H1 (cell line): ENCODE measurements around the gene NOTCH4. TPM values are rescaled to one million over a fixed set of nuclear protein-coding genes. Genes with fewer than 3 reads are reported as not detected.

Source experiments
- CTCF ChIA-PET: fragments of 300-600 bp; sonication (Branson Sonifier 250); formaldehyde crosslinking; loops from one replicate; lab custom pipeline; 2021; ENCODE audit not compliant: partially characterized antibody; lab: Charles Lee
- POLR2A ChIA-PET: fragments of 300-600 bp; sonication (Branson Sonifier 250); formaldehyde crosslinking; loops from one replicate; lab custom pipeline; 2021; ENCODE audit warnings: inconsistent platforms; ENCODE audit not compliant: partially characterized antibody; lab: Charles Lee
- DNase-seq, 2 experiments: peaks; one replicate each; pipeline versions ENCODE4 v3.0.0 to v3.0.0-alpha.2; 2010 to 2022; ENCODE audit warnings: low spot score in 2 of 2, low read depth in 1 of 2, mixed read lengths in 1 of 2
- FAIRE-seq: peaks from 2 replicates; lab custom pipeline; 2011; peaks lifted over from hg19 to GRCh38; lab: Jason Lieb, UNC
- H2AFZ ChIP-seq: 2 replicates; pipeline ENCODE4 v1.8.1; 2012; ENCODE audit warnings: low read length, inconsistent platforms
- H2AK5ac ChIP-seq: 2 replicates; pipeline ENCODE4 v1.6.1; 2013; ENCODE audit warnings: low read depth, low read length
- H2BK120ac ChIP-seq: replicated peaks from 2 replicates; pipeline ENCODE3; 2013; ENCODE audit warnings: low read depth, low read length, inconsistent platforms
- H2BK12ac ChIP-seq: 2 replicates; pipeline ENCODE4 v1.6.1; 2013; ENCODE audit warnings: low read depth, low read length
- H2BK15ac ChIP-seq: 2 replicates; pipeline ENCODE4 v1.6.1; 2013; ENCODE audit warnings: low read length
- H2BK20ac ChIP-seq: 2 replicates; pipeline ENCODE4 v1.6.1; 2013; ENCODE audit warnings: low read length
- H2BK5ac ChIP-seq: 2 replicates; pipeline ENCODE4 v1.6.1; 2013; ENCODE audit warnings: low read depth, low read length
- H3K14ac ChIP-seq: 2 replicates; pipeline ENCODE4 v1.6.1; 2013; ENCODE audit warnings: inconsistent platforms; ENCODE audit not compliant: insufficient read length
- H3K18ac ChIP-seq: 2 replicates; pipeline ENCODE4 v1.6.1; 2013; ENCODE audit warnings: low read length; ENCODE audit errors: extremely low read depth
- H3K23ac ChIP-seq: 2 replicates; pipeline ENCODE4 v1.6.1; 2013; ENCODE audit warnings: inconsistent platforms; ENCODE audit not compliant: insufficient read length
- H3K23me2 ChIP-seq: 2 replicates; pipeline ENCODE4 v1.6.1; 2013; ENCODE audit warnings: low read depth, low read length
- H3K27ac ChIP-seq: 2 replicates; pipeline ENCODE4 v1.6.1; 2011; ENCODE audit warnings: low read depth, low read length, inconsistent platforms
- H3K27me3 ChIP-seq, 4 experiments: replicated peaks in 1 of 4; 1 replicate in 1 of 4; 2 replicates in 3 of 4; pipeline versions ENCODE4 v1.6.1 to v1.8.1; 2011 to 2013; ENCODE audit warnings: low read length in 3 of 4, mild to moderate bottlenecking in 3 of 4, inconsistent platforms in 2 of 4, mixed read lengths in 2 of 4, moderate library complexity in 1 of 4; ENCODE audit not compliant: control insufficient read depth in 3 of 4, insufficient read depth in 3 of 4; ENCODE audit errors: extremely low read depth in 1 of 4
- H3K36me3 ChIP-seq, 4 experiments: 2 replicates each; pipeline versions ENCODE4 v1.6.1 to v1.8.1; 2011 to 2013; ENCODE audit warnings: mild to moderate bottlenecking in 4 of 4, low read length in 3 of 4, moderate library complexity in 2 of 4, control low read depth in 1 of 4, inconsistent platforms in 1 of 4; ENCODE audit not compliant: insufficient read depth in 4 of 4, control insufficient read depth in 2 of 4
- H3K4ac ChIP-seq: replicated peaks from 2 replicates; pipeline ENCODE3; 2013; ENCODE audit warnings: low read length, low read depth, mixed read lengths, inconsistent platforms; ENCODE audit not compliant: insufficient read length
- H3K4me1 ChIP-seq, 4 experiments: replicated peaks in 1 of 4; 1 replicate in 1 of 4; 2 replicates in 3 of 4; pipeline versions ENCODE4 v1.6.1 to v1.8.1; 2011 to 2013; ENCODE audit warnings: low read length in 3 of 4, inconsistent platforms in 2 of 4, mixed read lengths in 1 of 4; ENCODE audit not compliant: insufficient read depth in 4 of 4, control insufficient read depth in 3 of 4
- H3K4me2 ChIP-seq, 2 experiments: 2 replicates each; pipeline versions ENCODE4 v1.6.1 to v1.8.1; 2011 to 2013; ENCODE audit warnings: low read depth in 2 of 2, low read length in 2 of 2, control low read depth in 1 of 2, inconsistent platforms in 1 of 2, mild to moderate bottlenecking in 1 of 2; ENCODE audit not compliant: insufficient read depth in 1 of 2
- H3K4me3 ChIP-seq, 4 experiments: fragments of 200-600, 300-600 bp in 1 of 4; sonication (generic), shearing (Covaris generic), sonication (Bioruptor Twin) in 1 of 4; 2 replicates each; pipeline versions ENCODE4 v1.5.1 to v1.8.1; 2011 to 2016; ENCODE audit warnings: low read length in 4 of 4, low read depth in 3 of 4, control low read depth in 2 of 4, inconsistent platforms in 2 of 4, mild to moderate bottlenecking in 2 of 4, mixed read lengths in 1 of 4, moderate library complexity in 1 of 4; ENCODE audit not compliant: insufficient read depth in 2 of 4; ENCODE audit errors: extremely low read depth in 1 of 4
- H3K56ac ChIP-seq: replicated peaks from 2 replicates; pipeline ENCODE3; 2013; ENCODE audit warnings: low read depth, mild to moderate bottlenecking, mixed read lengths, low read length, inconsistent platforms; ENCODE audit not compliant: insufficient read length
- H3K79me1 ChIP-seq: 2 replicates; pipeline ENCODE4 v1.6.1; 2013; ENCODE audit warnings: low read depth, low read length, control low read depth
- H3K79me2 ChIP-seq, 2 experiments: 2 replicates each; pipeline versions ENCODE4 v1.6.1 to v1.8.1; 2012 to 2013; ENCODE audit warnings: low read length in 2 of 2, mild to moderate bottlenecking in 2 of 2, inconsistent platforms in 1 of 2; ENCODE audit not compliant: insufficient read depth in 2 of 2, control insufficient read depth in 1 of 2
- H3K9ac ChIP-seq, 4 experiments: replicated peaks in 1 of 4; 1 replicate in 1 of 4; 2 replicates in 3 of 4; pipeline versions ENCODE4 v1.6.1 to v1.8.1; 2011 to 2013; ENCODE audit warnings: low read depth in 3 of 4, low read length in 3 of 4, control low read depth in 2 of 4, mild to moderate bottlenecking in 2 of 4, moderate library complexity in 2 of 4, inconsistent platforms in 1 of 4; ENCODE audit errors: extremely low read depth in 1 of 4
- H3K9me3 ChIP-seq, 2 experiments: 2 replicates each; pipeline versions ENCODE4 v1.6.1 to v1.8.1; 2012 to 2013; ENCODE audit warnings: mild to moderate bottlenecking in 2 of 2, moderate library complexity in 2 of 2, control low read depth in 1 of 2, inconsistent platforms in 1 of 2, low read depth in 1 of 2, low read length in 1 of 2, mixed read lengths in 1 of 2; ENCODE audit not compliant: insufficient read depth in 2 of 2
- H4K20me1 ChIP-seq, 2 experiments: replicated peaks in 1 of 2; 2 replicates each; pipeline versions ENCODE3 to v1.8.1; 2011 to 2013; ENCODE audit warnings: inconsistent platforms in 2 of 2, low read length in 2 of 2, mild to moderate bottlenecking in 1 of 2; ENCODE audit not compliant: insufficient read depth in 2 of 2, control insufficient read depth in 1 of 2
- H4K5ac ChIP-seq: 2 replicates; pipeline ENCODE4 v1.6.1; 2013; ENCODE audit warnings: low read length, low read depth, mixed read lengths, inconsistent platforms; ENCODE audit not compliant: insufficient read length
- H4K8ac ChIP-seq: 2 replicates; pipeline ENCODE4 v1.8.0; 2013; ENCODE audit warnings: mild to moderate bottlenecking, moderate library complexity, low read length, inconsistent platforms; ENCODE audit not compliant: insufficient read depth; ENCODE audit errors: extremely low read depth
- H4K91ac ChIP-seq: replicated peaks from 2 replicates; pipeline ENCODE3; 2013; ENCODE audit warnings: low read length, mixed read lengths, inconsistent platforms; ENCODE audit not compliant: insufficient read length
- EGR1 ChIP-seq: IDR thresholded peaks from 2 replicates; pipeline ENCODE4 v1.6.1; 2011; ENCODE audit warnings: low read depth, low read length, borderline replicate concordance
- EZH2 ChIP-seq: fragments of 200-600 bp; sonication (generic); IDR thresholded peaks from 2 replicates; pipeline ENCODE4 v1.7.1; 2012; ENCODE audit warnings: low read depth, mild to moderate bottlenecking, moderate library complexity, low read length, inconsistent platforms; ENCODE audit not compliant: severe bottlenecking
- JUND ChIP-seq: IDR thresholded peaks from 2 replicates; pipeline ENCODE4 v1.6.1; 2011; ENCODE audit warnings: mild to moderate bottlenecking, improper control_type of control experiment, low read length
- SIN3A ChIP-seq, 2 experiments: IDR thresholded peaks in 1 of 2; conservative IDR thresholded peaks in 1 of 2; 2 replicates each; pipeline ENCODE4 v1.6.1; 2011 to 2012; ENCODE audit warnings: low read length in 2 of 2, improper control_type of control experiment in 1 of 2, low read depth in 1 of 2, mild to moderate bottlenecking in 1 of 2
- SUZ12 ChIP-seq: fragments of 200-600 bp; sonication (generic); IDR thresholded peaks from 2 replicates; pipeline ENCODE4 v1.6.1; 2012; ENCODE audit warnings: mild to moderate bottlenecking, inconsistent platforms, low read length, moderate library complexity, mixed read lengths
- WGBS, 2 experiments: shearing (Covaris generic) in 1 of 2; methylation state at CpG; one replicate each; pipeline versions ENCODE4 v1.1.6 to v1.1.7; 2013 to 2015; ENCODE audit warnings: low lambda C conversion rate in 2 of 2, mixed read lengths in 2 of 2, inconsistent platforms in 1 of 2, low coverage in 1 of 2, missing lambda C conversion rate in 1 of 2; ENCODE audit not compliant: insufficient replicate concordance in 2 of 2, insufficient coverage in 1 of 2, insufficient read length in 1 of 2; ENCODE audit errors: extremely low coverage in 1 of 2, missing lambda C conversion rate in 1 of 2; 5-methylcytosine and 5-hydroxymethylcytosine counted together
- polyA plus RNA-seq, 7 experiments: library from polyadenylated mRNA; depleted of rRNA in 3 of 7; stranded (reverse) in 5 of 7; unstranded in 2 of 7; fragments of >200 nt in 5 of 7; fragments of 200-250 nt in 2 of 7; gene quantifications; 1 replicate in 5 of 7; 2 replicates in 1 of 7; 4 replicates in 1 of 7; pipeline versions ENCODE4 v1.2.1 to v1.2.3, GENCODE V29; 2011 to 2013; ENCODE audit warnings: missing spikeins in 2 of 7, mixed read lengths in 2 of 7
- total RNA-seq: library from RNA; stranded (reverse); fragmentation: NEBNext Ultra II Directional; extraction: Animal tissue kit (Norgen Biotek cat#: 25700); gene quantifications from 2 replicates; pipeline ENCODE4 v1.2.1, GENCODE V29; 2021
- TF ChIP-seq, protein P1 (sequence below): IDR thresholded peaks from 2 replicates; pipeline ENCODE4 v1.6.1; 2012; ENCODE audit warnings: low read length, inconsistent platforms
- TF ChIP-seq, protein P2 (sequence below): IDR thresholded peaks from 2 replicates; pipeline ENCODE4 v1.6.1; 2012; ENCODE audit warnings: inconsistent platforms
- TF ChIP-seq, protein P3 (sequence below): IDR thresholded peaks from 2 replicates; pipeline ENCODE4 v1.6.1; 2012; ENCODE audit warnings: inconsistent platforms

The NOTCH4 gene
- total and polyA plus RNA-seq, 2 of the 8 experiments (the other 6 are each of a cell fraction or from before 2014, with no cell fraction given) = 1.9 to 2.8 TPM

GRCh38 chr6:32166411-32167061, 57.3 kb downstream of the NOTCH4 start:
- DNase-seq (peak; percentile 61 to 92), FAIRE-seq (no peak)
- Histone ChIP-seq H3K4me1 (peaks cover 0 to 5% (median 2%) of the 10 kb centered on the region in 4 experiments; a peak in 3 of 7 replicates), H2BK120ac (no peak overlapping the region), H2AFZ (no peak overlapping the region), H3K4ac (no peak overlapping the region), H2AK5ac (peak overlapping the region; percentile 77; the same call in 1 of the 2 replicates), H3K14ac (no peak overlapping the region), H2BK12ac (peak overlapping the region; percentile 81; the same call in 1 of the 2 replicates), H3K23me2 (no peaks in the 10 kb centered on the region), H3K79me2 (peaks cover 0 to 2% of the 10 kb centered on the region in 2 experiments; a peak in 1 of 4 replicates), H3K4me2 (no peak overlapping the region), H4K8ac (0 out of 2 replicates have a peak overlapping the region, but pooled peaks have one; percentile 22), H4K5ac (no peak overlapping the region), H3K36me3 (peaks cover 4 to 41% (median 32%) of the 10 kb centered on the region in 4 experiments), H3K4me3 (no peak overlapping the region), H4K91ac (no peak overlapping the region), H3K56ac (no peak overlapping the region), H3K79me1 (no peaks in the 10 kb centered on the region; the same call in 1 of the 2 replicates), H3K23ac (no peak overlapping the region), H2BK20ac (no peak overlapping the region), H3K27ac (peak overlapping the region; percentile 33; the same call in 1 of the 2 replicates), H3K18ac (no peak overlapping the region), H3K9ac (no peak overlapping the region), H3K9me3 (no peaks in the 10 kb centered on the region), H3K27me3 (no peaks in the 10 kb centered on the region), H4K20me1 (peaks cover 5 to 7% of the 10 kb centered on the region in 2 experiments), H2BK15ac (no peak overlapping the region), H2BK5ac (no peak overlapping the region)
- 68% methylated on average over 30 of the region's 30 CpGs; no CpG with 5 or more reads in 1 of the 2 experiments for WGBS, 2 experiments
- CTCF ChIA-PET = interaction anchor here (0.7 to 6.7 kb wide), 23 partner anchors 8 to 187 kb away, joined by 3 to 72 read pairs (median 4); partner anchors contain the start of genes AGPAT1, ATF6B, FKBPL and TNXB
- POLR2A ChIA-PET = interaction anchor here (0.7 to 6.8 kb wide), 15 partner anchors 10 to 728 kb away, joined by 3 to 49 read pairs (median 6); partner anchors contain the start of genes AGPAT1, FKBPL, GPSM3 and NELFE
- TF ChIP-seq EZH2 (no peak), SUZ12 (no peak), JUND (peak; percentile 83), SIN3A (conservative IDR thresholded peaks at IDR 0.05 in 1 of 2, IDR thresholded peaks at IDR 0.05 in 1 of 2; ENCODE audit: low read depth in 1 of 2, low read length in 2 of 2) (0 out of 4 replicates have a peak, but pooled peaks of 1 of the 2 experiments have one; percentile 45), EGR1 (no peak)
- TF ChIP-seq, protein P1, sequence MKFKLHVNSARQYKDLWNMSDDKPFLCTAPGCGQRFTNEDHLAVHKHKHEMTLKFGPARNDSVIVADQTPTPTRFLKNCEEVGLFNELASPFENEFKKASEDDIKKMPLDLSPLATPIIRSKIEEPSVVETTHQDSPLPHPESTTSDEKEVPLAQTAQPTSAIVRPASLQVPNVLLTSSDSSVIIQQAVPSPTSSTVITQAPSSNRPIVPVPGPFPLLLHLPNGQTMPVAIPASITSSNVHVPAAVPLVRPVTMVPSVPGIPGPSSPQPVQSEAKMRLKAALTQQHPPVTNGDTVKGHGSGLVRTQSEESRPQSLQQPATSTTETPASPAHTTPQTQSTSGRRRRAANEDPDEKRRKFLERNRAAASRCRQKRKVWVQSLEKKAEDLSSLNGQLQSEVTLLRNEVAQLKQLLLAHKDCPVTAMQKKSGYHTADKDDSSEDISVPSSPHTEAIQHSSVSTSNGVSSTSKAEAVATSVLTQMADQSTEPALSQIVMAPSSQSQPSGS = no peak
- TF ChIP-seq, protein P2, sequence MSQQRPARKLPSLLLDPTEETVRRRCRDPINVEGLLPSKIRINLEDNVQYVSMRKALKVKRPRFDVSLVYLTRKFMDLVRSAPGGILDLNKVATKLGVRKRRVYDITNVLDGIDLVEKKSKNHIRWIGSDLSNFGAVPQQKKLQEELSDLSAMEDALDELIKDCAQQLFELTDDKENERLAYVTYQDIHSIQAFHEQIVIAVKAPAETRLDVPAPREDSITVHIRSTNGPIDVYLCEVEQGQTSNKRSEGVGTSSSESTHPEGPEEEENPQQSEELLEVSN = no peak
- TF ChIP-seq, protein P3, sequence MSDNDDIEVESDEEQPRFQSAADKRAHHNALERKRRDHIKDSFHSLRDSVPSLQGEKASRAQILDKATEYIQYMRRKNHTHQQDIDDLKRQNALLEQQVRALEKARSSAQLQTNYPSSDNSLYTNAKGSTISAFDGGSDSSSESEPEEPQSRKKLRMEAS = peak; percentile 59
